ENCODE measurements around the gene SOX12. TPM values are rescaled to one million over a fixed set of nuclear protein-coding genes. Genes with fewer than 3 reads are reported as not detected.

The SOX12 gene
- total and polyA plus RNA-seq, 2 donors (not counting 1 experiment from before 2014, with no cell fraction given) = 5.3 to 13.6 TPM

DNA sequence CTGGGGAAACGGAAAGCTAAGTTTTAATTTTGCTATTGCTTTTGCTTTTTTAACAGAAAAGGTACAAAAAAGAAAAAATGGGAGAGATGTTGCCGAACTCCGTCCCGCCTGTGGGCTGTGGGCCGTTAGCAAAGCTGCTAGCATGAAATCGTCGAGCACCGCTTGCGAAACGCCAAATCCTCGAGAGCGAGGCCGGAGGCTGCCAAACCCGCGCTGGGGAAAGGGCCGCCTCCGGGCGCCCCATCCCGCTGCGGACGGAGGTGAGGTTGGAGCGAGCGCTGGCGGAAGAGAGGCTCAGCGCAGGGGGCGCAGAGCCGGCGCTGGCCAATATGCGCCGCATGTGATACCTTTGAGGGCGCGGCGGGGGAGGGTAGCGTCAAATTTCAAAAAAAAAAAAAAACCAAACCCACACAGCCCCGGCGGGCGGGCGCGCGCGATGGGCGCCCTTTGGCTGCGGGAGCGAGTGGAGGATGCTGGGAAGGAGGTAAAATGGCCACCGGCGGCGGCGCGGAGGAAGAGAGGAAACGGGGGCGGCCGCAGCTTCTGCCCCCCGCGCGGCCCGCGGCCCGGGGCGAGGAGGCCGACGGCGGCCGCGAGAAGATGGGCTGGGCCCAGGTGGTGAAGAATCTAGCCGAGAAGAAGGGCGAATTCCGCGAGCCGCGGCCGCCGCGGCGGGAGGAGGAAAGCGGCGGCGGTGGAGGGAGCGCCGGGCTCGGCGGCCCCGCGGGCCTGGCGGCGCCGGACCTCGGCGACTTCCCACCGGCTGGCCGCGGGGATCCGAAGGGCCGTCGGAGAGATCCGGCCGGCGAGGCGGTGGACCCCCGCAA, 28.0 kb upstream of the SOX12 start, which contains the start of gene ZCCHC3:
ZCCHC3 (plus strand) TSS at position 473 of the 827 bp plus-strand sequence; CDS start at position 490, 17 bp downstream.
- TF ChIP-seq CTCF (IDR thresholded peaks at IDR 0.05) (peak; percentile 19), EZH2 (IDR thresholded peaks at IDR 0.05; ENCODE audit: borderline replicate concordance, insufficient read depth, low read depth, low read length, poor library complexity, severe bottlenecking) (no peak)
- peaks cover 0 to 9% of the 10 kb centered on the region in 2 experiments for H3K36me3 ChIP-seq (replicated peaks in 1 of 2; ENCODE audit: control extremely low read depth in 1 of 2, control insufficient read depth in 1 of 2, extremely low read depth in 1 of 2, insufficient read depth in 2 of 2, low read length in 1 of 2)
- CTCF ChIA-PET = interaction anchor here (0.8 to 7.7 kb wide), 5 partner anchors 26 to 33 kb away, joined by 3 to 58 read pairs (median 4); partner anchors contain the start of gene SOX12
- H3K4me1 ChIP-seq (ENCODE audit: control insufficient read depth in 2 of 2, insufficient read depth in 2 of 2, low read length in 2 of 2) = peaks cover 16 to 27% of the 10 kb centered on the region in 2 donors
- Mint-ChIP-seq H3K9me3 (ENCODE audit: insufficient read depth) (no peaks in the 10 kb centered on the region), H3K27me3 (no peaks in the 10 kb centered on the region), H3K4me1 (peaks cover 40% of the 10 kb centered on the region), H3K4me3 (peak within 1 kb of the TSS; percentile 99), H3K27ac (peak within 1 kb of the TSS; percentile 100)
- H3K9me3 ChIP-seq (ENCODE audit: control extremely low read depth in 1 of 3, control insufficient read depth in 2 of 3, insufficient read depth in 1 of 3, low read length in 2 of 3) = no peaks in the 10 kb centered on the region
- H2AFZ ChIP-seq (ENCODE audit: insufficient read depth, low read depth, low read length, poor library complexity, severe bottlenecking) = peak within 1 kb of the TSS; percentile 82
- POLR2A ChIA-PET = interaction anchor here (0.6 to 2.7 kb wide), 6 partner anchors 27 to 347 kb away, joined by 3 to 35 read pairs (median 4); partner anchors contain the start of genes CSNK2A1 and SOX12
- H3K9ac ChIP-seq (ENCODE audit: low read length) = peak within 1 kb of the TSS; percentile 90
- H3K27ac ChIP-seq (ENCODE audit: low read length in 2 of 2) = peak within 1 kb of the TSS; percentile 85 to 88
- peak; percentile 94 for DNase-seq
- peak within 1 kb of the TSS; percentile 93 for H3K4me2 ChIP-seq (replicated peaks; ENCODE audit: low read depth, low read length, poor library complexity, severe bottlenecking)
- H3K4me3 ChIP-seq (ENCODE audit: control extremely low read depth in 1 of 5, extremely low read depth in 1 of 5, insufficient read depth in 1 of 5, low read depth in 2 of 5, low read length in 4 of 5) = peak within 1 kb of the TSS; percentile 84 to 94 (median 90)
- peaks cover 28% of the 10 kb centered on the region for H4K20me1 ChIP-seq (ENCODE audit: control insufficient read depth, insufficient read depth, low read length, poor library complexity, severe bottlenecking)
- intact Hi-C loops (cut with micrococcal nuclease) = loop anchor here (1.0 kb wide), 3 partner anchors 27 to 246 kb away; partner anchors contain the start of gene CSNK2A1
- no peaks in the 10 kb centered on the region for H3K27me3 ChIP-seq (replicated peaks in 1 of 4; ENCODE audit: control extremely low read depth in 1 of 4, control insufficient read depth in 3 of 4, insufficient read depth in 4 of 4, low read length in 3 of 4)
- ATAC-seq (ENCODE audit: low read depth) = peak; percentile 86
- H3K79me2 ChIP-seq (ENCODE audit: control insufficient read depth, insufficient read depth, low read length) = peaks cover 34% of the 10 kb centered on the region
- WGBS (ENCODE audit: insufficient coverage) = under 1% methylated on average over 89 of the region's 99 CpGs

Measured in B cell (primary cell).